Upper lobe of right lung (tissue), 1 donor: ENCODE data around the gene ANKRD39. TPM values are rescaled to one million over a fixed set of nuclear protein-coding genes. Genes with fewer than 3 reads are reported as not detected.

Source experiments
- ATAC-seq: fragments of 200-7000 bp; cut with Tn5 transposase; one replicate; pipeline ENCODE4 v1.9.1; 2020; ENCODE audit warnings: mild to moderate bottlenecking, moderate library complexity
- DNase-seq: peaks from one replicate; pipeline ENCODE4 v3.0.0-alpha.2; 2020
- H3K27ac ChIP-seq: fragments of 200-600 bp; one replicate; pipeline ENCODE4 v1.8.0; 2022
- H3K27me3 ChIP-seq: fragments of 200-600 bp; one replicate; pipeline ENCODE4 v1.8.0; 2022; ENCODE audit warnings: mild to moderate bottlenecking
- H3K36me3 ChIP-seq: fragments of 200-600 bp; one replicate; pipeline ENCODE4 v1.8.0; 2022
- H3K4me1 ChIP-seq: fragments of 200-600 bp; one replicate; pipeline ENCODE4 v1.8.0; 2022
- H3K4me3 ChIP-seq: fragments of 200-600 bp; one replicate; pipeline ENCODE4 v1.8.0; 2022; ENCODE audit warnings: mild to moderate bottlenecking
- H3K9me3 ChIP-seq: fragments of 200-600 bp; one replicate; pipeline ENCODE4 v1.8.0; 2022
- intact Hi-C: fragments of 100-400 bp; cut with DNase I; formaldehyde crosslinking; loops from one replicate; pipeline ENCODE4 v1.11.0; 2022
- total RNA-seq: library from RNA; stranded (reverse); fragmentation: NEBNext Ultra II Directional; extraction: Animal tissue kit (Norgen Biotek cat#: 25700); gene quantifications from one replicate; pipeline ENCODE4 v1.2.1, GENCODE V29; 2021
- TF ChIP-seq, protein P1 (sequence below): fragments of 200-600 bp; IDR thresholded peaks from one replicate; pipeline ENCODE4 v1.8.0; 2022; ENCODE audit warnings: antibody characterized with exemption
- donor health status: DM: no; HTN: yes; CAD: no; lungs with severe emphysema.

ANKRD39 gene
- total RNA-seq, 1 donor from 2014 or later: 8.6 TPM

DNA sequence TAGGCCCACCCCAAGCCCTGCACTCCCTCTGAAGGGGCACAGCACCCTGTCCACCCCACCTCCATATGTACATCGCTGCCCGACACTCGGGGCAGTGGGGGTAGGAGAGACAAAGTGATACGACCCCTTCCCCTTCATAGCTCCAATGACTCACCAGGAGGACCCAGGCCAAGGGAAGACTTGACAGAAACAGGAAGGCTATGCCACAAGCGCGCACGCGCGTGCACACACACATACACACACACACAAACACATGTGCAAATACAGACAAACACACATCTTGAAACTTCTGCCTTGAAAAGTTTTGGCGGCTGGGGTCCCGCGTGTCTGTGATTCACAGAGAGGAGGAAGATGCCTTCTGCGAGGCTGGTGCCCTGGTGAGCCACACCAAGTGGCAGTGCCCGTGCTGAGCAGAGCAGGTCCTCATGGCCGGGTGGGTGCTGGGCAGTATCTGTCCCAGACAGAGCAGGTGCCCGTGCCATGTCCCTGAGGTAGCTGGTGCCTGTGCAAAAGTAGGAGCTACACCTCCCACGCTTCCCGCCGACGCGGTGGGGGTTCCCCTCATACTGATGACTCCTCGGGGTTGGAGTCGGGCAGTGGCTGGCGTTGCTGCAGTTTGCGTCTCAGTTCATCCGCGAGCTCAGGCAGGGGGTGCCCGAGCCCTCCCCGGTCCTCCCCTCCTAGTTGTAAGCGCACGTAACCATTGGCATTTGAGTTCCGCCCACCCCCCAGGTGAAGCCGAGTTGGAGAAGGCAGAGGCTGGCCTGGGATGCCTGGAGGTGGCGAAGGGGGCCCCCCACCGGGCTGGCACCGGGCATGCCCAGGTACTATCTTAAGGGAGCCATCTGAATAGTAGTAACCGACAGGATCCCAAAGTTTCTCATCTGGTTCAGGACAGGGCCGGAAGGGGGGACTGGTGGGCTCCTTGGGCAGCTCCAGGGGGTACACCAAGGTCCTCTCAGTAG, 2.5 kb upstream of the ANKRD39 start:
- ATAC-seq (no peak), DNase-seq (no peak)
- peaks cover 23% of the 10 kb centered on the region for H3K4me1 ChIP-seq
- H3K27me3 ChIP-seq: no peaks in the 10 kb centered on the region
- intact Hi-C loops: no loop called here
- H3K9me3 ChIP-seq: no peaks in the 10 kb centered on the region
- H3K4me3 ChIP-seq: no peak overlapping the region
- H3K27ac ChIP-seq: no peak overlapping the region
- peaks cover 55% of the 10 kb centered on the region for H3K36me3 ChIP-seq
- TF ChIP-seq, protein P1, sequence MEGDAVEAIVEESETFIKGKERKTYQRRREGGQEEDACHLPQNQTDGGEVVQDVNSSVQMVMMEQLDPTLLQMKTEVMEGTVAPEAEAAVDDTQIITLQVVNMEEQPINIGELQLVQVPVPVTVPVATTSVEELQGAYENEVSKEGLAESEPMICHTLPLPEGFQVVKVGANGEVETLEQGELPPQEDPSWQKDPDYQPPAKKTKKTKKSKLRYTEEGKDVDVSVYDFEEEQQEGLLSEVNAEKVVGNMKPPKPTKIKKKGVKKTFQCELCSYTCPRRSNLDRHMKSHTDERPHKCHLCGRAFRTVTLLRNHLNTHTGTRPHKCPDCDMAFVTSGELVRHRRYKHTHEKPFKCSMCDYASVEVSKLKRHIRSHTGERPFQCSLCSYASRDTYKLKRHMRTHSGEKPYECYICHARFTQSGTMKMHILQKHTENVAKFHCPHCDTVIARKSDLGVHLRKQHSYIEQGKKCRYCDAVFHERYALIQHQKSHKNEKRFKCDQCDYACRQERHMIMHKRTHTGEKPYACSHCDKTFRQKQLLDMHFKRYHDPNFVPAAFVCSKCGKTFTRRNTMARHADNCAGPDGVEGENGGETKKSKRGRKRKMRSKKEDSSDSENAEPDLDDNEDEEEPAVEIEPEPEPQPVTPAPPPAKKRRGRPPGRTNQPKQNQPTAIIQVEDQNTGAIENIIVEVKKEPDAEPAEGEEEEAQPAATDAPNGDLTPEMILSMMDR: no peak

DNA sequence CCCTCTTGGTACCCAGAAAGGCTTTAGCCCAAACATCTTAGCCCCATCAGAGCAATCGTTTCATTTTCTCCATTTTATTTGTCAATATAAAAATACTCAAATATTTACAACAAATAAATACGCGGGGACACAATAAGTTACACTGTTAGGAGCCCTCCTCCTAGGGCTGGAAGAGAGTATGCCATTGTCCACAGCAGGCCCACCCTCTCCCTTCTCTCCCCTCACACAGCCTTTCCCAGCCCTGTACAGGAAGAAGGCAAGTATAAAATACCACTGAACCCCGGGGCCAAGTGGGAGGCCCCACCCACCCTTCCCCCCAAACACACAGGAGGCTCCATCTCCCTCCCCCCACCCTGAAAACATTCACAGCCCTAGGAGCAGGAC, 1.9 kb upstream of the ANKRD39 start:
- H3K9me3 ChIP-seq: no peaks in the 10 kb centered on the region
- H3K27me3 ChIP-seq: no peaks in the 10 kb centered on the region
- peaks cover 48% of the 10 kb centered on the region for H3K36me3 ChIP-seq
- DNase-seq: no peak
- no peak overlapping the region for H3K4me3 ChIP-seq
- ATAC-seq: no peak
- no peak overlapping the region for H3K27ac ChIP-seq
- H3K4me1 ChIP-seq: peaks cover 18% of the 10 kb centered on the region
- TF ChIP-seq, protein P1: no peak
- intact Hi-C loops: no loop called here

DNA sequence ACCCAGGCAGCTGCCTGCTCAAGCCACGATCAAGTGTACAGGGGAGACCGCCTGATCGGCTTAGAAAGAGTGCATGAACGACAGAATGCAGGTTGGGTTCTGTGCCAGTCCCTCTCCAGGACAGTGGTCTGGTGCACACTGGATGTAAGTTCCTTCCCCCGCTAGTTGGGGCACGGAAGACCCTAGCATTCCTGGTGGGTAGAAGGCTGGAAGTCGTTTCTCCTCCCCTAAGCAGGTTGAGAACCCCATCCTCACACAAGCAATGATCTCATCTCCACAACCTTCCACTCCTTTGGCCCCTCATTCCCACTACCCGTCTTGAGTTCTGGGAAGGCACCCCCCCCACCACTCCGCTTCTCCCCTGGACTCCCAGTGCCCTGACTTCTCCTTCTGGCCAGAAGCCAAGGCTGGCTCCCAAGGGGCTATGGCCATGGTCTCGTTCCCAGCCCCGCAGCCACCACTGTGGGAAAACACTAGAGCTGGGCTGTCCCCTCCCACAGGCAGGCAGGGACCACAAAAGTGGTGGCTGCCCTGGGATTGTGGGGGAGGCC, 1.4 kb upstream of the ANKRD39 start:
- Histone ChIP-seq H3K4me1 (peaks cover 15% of the 10 kb centered on the region), H3K27ac (peak overlapping the region; percentile 59), H3K9me3 (no peaks in the 10 kb centered on the region), H3K36me3 (peaks cover 43% of the 10 kb centered on the region), H3K4me3 (no peak overlapping the region), H3K27me3 (no peaks in the 10 kb centered on the region)
- TF ChIP-seq, protein P1: no peak
- DNase-seq: no peak
- intact Hi-C loops: no loop called here
- ATAC-seq: no peak

DNA sequence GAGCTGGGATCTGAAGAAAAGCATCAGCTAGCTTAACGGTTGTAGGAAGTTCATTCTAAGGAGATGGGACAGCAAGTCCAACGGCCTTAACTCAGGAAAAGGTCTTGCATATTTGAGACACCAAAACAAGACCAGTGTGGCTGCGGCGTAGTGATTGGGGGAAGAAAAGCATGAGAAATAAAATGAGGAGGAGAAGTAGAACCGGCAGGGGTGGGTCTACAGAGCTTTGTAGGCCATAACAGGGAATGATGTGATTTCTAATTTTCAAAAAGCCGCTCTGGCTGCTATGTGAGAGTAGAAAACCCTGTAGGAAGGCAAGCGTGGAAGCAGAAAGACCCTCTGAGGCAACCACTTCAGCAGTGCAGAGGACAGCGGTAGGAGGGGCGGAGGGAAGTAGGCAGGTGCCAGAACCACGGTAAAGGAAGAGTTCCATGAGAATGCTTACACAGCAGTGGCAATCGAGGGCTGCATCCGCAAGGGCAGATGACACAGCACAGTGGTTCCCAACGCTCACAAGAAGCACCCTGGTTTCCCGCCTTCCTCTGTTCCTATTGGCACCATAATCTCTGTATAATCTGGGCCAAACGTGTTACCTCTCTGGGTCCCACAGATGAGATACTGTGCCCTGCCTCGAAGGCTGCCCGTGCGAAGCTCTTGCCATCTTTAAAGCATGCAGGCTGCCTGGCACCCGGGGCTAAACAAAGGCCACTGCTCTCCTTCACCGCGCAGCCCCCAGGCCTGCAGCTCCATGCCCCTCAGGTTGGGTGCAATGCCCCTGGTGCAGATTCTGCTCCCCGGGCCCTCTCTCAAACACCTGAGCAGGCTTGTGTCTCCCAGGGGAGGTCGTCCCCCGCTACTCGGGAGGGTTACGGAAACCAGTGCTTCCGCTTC, 795 bp downstream of the ANKRD39 start:
- no peaks in the 10 kb centered on the region for H3K27me3 ChIP-seq
- peaks cover 37% of the 10 kb centered on the region for H3K36me3 ChIP-seq
- TF ChIP-seq, protein P1: no peak
- intact Hi-C loops: no loop called here
- DNase-seq (no peak), ATAC-seq (no peak)
- H3K9me3 ChIP-seq: no peaks in the 10 kb centered on the region
- H3K4me1 ChIP-seq: peaks cover 15% of the 10 kb centered on the region
- peak overlapping the region; percentile 84 for H3K4me3 ChIP-seq
- peak overlapping the region; percentile 76 for H3K27ac ChIP-seq

DNA sequence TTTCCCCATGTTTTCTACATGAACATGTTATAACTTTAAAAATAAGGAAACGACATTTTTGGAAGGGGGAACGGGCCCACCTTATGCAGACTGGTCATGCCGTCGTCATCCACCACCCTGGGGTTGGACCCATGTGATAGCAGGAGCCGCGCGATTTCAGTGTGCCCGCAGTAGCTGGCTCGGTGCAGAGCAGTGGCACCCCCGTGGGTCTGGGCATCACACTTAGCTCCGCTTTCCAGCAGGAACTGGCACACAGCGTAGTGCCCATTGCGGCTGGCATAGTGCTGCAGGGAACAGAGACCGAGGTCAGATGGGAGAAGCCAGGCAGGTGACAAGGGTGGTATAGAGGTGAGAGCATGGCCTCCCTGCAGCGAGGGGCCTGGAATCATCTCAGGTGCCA, 4.5 kb downstream of the ANKRD39 start:
- Histone ChIP-seq H3K36me3 (peaks cover 51% of the 10 kb centered on the region), H3K9me3 (no peaks in the 10 kb centered on the region), H3K4me1 (peaks cover 7% of the 10 kb centered on the region), H3K4me3 (no peak overlapping the region), H3K27ac (no peak overlapping the region), H3K27me3 (no peaks in the 10 kb centered on the region)
- TF ChIP-seq, protein P1: no peak
- intact Hi-C loops: no loop called here
- DNase-seq (no peak), ATAC-seq (no peak)
